HepG2 (cell line): ENCODE measurements around the gene MYCBP2. TPM values are rescaled to one million over a fixed set of nuclear protein-coding genes. Genes with fewer than 3 reads are reported as not detected.

Source experiments
- ATAC-seq: fragments of 200-7000 bp; cut with Tn5 transposase; 3 replicates; pipeline ENCODE4 v1.9.1; 2020; ENCODE audit warnings: mild to moderate bottlenecking, moderate library complexity
- BruUV-seq: library from RNA; stranded (reverse); fragments of 400-500 nt; replicated peaks from 2 replicates; lab custom pipeline; 2021; lab: Mats Ljungman, UMichigan
- CTCF ChIA-PET: fragments of 300-600 bp; formaldehyde crosslinking; extraction: SDS; loops from one replicate; lab custom pipeline; 2021; ENCODE audit warnings: low total read pairs, inconsistent platforms, low intra/inter-chr PET ratio; lab: Yijun Ruan, JAX
- POLR2A ChIA-PET: fragments of 350-600 bp; sonication (Branson Sonifier 250); formaldehyde crosslinking; loops from one replicate; lab custom pipeline; 2020; ENCODE audit warnings: antibody characterized with exemption, inconsistent platforms; lab: Yijun Ruan, JAX
- DNase-seq: peaks from one replicate; pipeline ENCODE4 v3.0.0-alpha.2; 2015; ENCODE audit warnings: low spot score
- FAIRE-seq: peaks from 3 replicates; lab custom pipeline; 2011; peaks lifted over from hg19 to GRCh38; lab: Jason Lieb, UNC
- H2AFZ ChIP-seq: one replicate; pipeline ENCODE4 v1.6.1; 2011; ENCODE audit warnings: low read length, inconsistent platforms
- H3K27ac ChIP-seq: fragments of 300-600 bp; 3 replicates; pipeline ENCODE4 v1.8.0; 2011; ENCODE audit warnings: mixed run types, mild to moderate bottlenecking, mixed read lengths, low read length, inconsistent platforms; ENCODE audit not compliant: insufficient read depth; ENCODE audit errors: extremely low read length
- H3K27me3 ChIP-seq, 2 experiments: fragments of 200-600 bp in 1 of 2; 2 replicates in 1 of 2; 3 replicates in 1 of 2; pipeline versions ENCODE4 v1.6.0 to v1.8.0; 2011; ENCODE audit warnings: low read length in 2 of 2, mild to moderate bottlenecking in 2 of 2, moderate library complexity in 2 of 2, inconsistent platforms in 1 of 2; ENCODE audit not compliant: insufficient read depth in 2 of 2, control insufficient read depth in 1 of 2
- H3K36me3 ChIP-seq, 2 experiments: fragments of 200-600 bp in 1 of 2; replicated peaks in 1 of 2; 2 replicates in 1 of 2; 3 replicates in 1 of 2; pipeline versions ENCODE4 v1.5.1 to v1.8.0; 2011; ENCODE audit warnings: low read length in 2 of 2, inconsistent platforms in 1 of 2; ENCODE audit not compliant: insufficient read depth in 2 of 2, control insufficient read depth in 1 of 2
- H3K4me1 ChIP-seq: 2 replicates; pipeline ENCODE4 v1.5.1; 2012; ENCODE audit warnings: low read length, inconsistent platforms; ENCODE audit not compliant: insufficient read depth
- H3K4me2 ChIP-seq: 2 replicates; pipeline ENCODE4 v1.6.0; 2011; ENCODE audit warnings: low read depth, low read length, inconsistent platforms
- H3K4me3 ChIP-seq, 3 experiments: fragments of 200-600 bp in 1 of 3; sonication (generic), shearing (Covaris generic) in 1 of 3; replicated peaks in 1 of 3; 2 replicates each; pipeline ENCODE4 v1.5.1; 2011 to 2016; ENCODE audit warnings: low read length in 3 of 3, inconsistent platforms in 2 of 3, low read depth in 2 of 3, mild to moderate bottlenecking in 2 of 3, control low read depth in 1 of 3, mixed read lengths in 1 of 3; ENCODE audit not compliant: insufficient read depth in 1 of 3
- H3K79me2 ChIP-seq: one replicate; pipeline ENCODE4 v1.6.1; 2011; ENCODE audit warnings: low read length, inconsistent platforms; ENCODE audit not compliant: insufficient read depth
- H3K9ac ChIP-seq: 2 replicates; pipeline ENCODE4 v1.6.0; 2011; ENCODE audit warnings: mild to moderate bottlenecking, low read depth, low read length, inconsistent platforms; ENCODE audit not compliant: insufficient read depth
- H3K9me3 ChIP-seq: 2 replicates; pipeline ENCODE4 v1.5.1; 2012; ENCODE audit warnings: mild to moderate bottlenecking, low read length
- H4K20me1 ChIP-seq: 2 replicates; pipeline ENCODE4 v1.6.0; 2011; ENCODE audit warnings: inconsistent platforms, mild to moderate bottlenecking, low read length, moderate library complexity; ENCODE audit not compliant: insufficient read depth
- AGO2 ChIP-seq: fragments of 200-400 bp; formaldehyde crosslinking; optimal IDR thresholded peaks from 2 replicates; pipeline ENCODE3; 2017; ENCODE audit warnings: mild to moderate bottlenecking, low read depth, low read length, moderate library complexity
- ARHGAP35 ChIP-seq: sonication (generic); formaldehyde crosslinking; IDR thresholded peaks from 2 replicates; pipeline ENCODE4 v1.9.0; 2022; ENCODE audit warnings: mild to moderate bottlenecking, inconsistent platforms, moderate library complexity, missing genetic modification reagents, borderline replicate concordance
- BRCA1 ChIP-seq: sonication (generic); formaldehyde crosslinking; IDR thresholded peaks from 2 replicates; pipeline ENCODE4 v1.4.0; 2020; ENCODE audit warnings: missing genetic modification reagents
- CEBPG ChIP-seq: IDR thresholded peaks from 2 replicates; pipeline ENCODE4 v1.6.1; 2016
- CENPT ChIP-seq: sonication (generic); formaldehyde crosslinking; IDR thresholded peaks from 2 replicates; pipeline ENCODE4 v1.8.0; 2022; ENCODE audit warnings: low read depth, mild to moderate bottlenecking, moderate library complexity, missing genetic modification reagents
- FOXA1 ChIP-seq, 2 experiments: fragments of 450-650 bp in 1 of 2; sonication (generic) in 1 of 2; formaldehyde crosslinking in 1 of 2; IDR thresholded peaks; 2 replicates each; pipeline versions ENCODE4 v1.4.0 to v1.6.1; 2016 to 2020; ENCODE audit warnings: missing genetic modification reagents in 1 of 2
- FOXJ3 ChIP-seq: sonication (generic); formaldehyde crosslinking; IDR thresholded peaks from 2 replicates; pipeline ENCODE4 v1.4.0; 2020; ENCODE audit warnings: missing genetic modification reagents, mild to moderate bottlenecking, borderline replicate concordance
- GPN1 ChIP-seq: sonication (generic); formaldehyde crosslinking; IDR thresholded peaks from 2 replicates; pipeline ENCODE4 v1.5.1; 2020; ENCODE audit warnings: missing genetic modification reagents, borderline replicate concordance
- ISX ChIP-seq: sonication (generic); formaldehyde crosslinking; conservative IDR thresholded peaks from 2 replicates; pipeline ENCODE4 v1.5.0; 2020; ENCODE audit warnings: missing genetic modification reagents
- KMT2A ChIP-seq: sonication (generic); formaldehyde crosslinking; IDR thresholded peaks from 2 replicates; pipeline ENCODE4 v1.4.0; 2020; ENCODE audit warnings: missing genetic modification reagents
- MAF1 ChIP-seq: sonication (generic); formaldehyde crosslinking; IDR thresholded peaks from 2 replicates; pipeline ENCODE4 v1.5.0; 2020; ENCODE audit warnings: missing genetic modification reagents, borderline replicate concordance
- NCOR1 ChIP-seq: fragments of 200-600 bp; sonication (generic); IDR thresholded peaks from 2 replicates; pipeline ENCODE4 v1.7.0; 2017; ENCODE audit warnings: antibody characterized with exemption, low read length, borderline replicate concordance
- POLR2AphosphoS5 ChIP-seq: IDR thresholded peaks from 2 replicates; pipeline ENCODE4 v1.6.1; 2012; ENCODE audit warnings: low read depth, low read length
- RCOR2 ChIP-seq: IDR thresholded peaks from 2 replicates; pipeline ENCODE4 v1.6.1; 2016; ENCODE audit warnings: missing biosample characterization, missing genetic modification reagents
- RELA ChIP-seq: sonication (generic); formaldehyde crosslinking; IDR thresholded peaks from 2 replicates; pipeline ENCODE4 v1.4.0; 2020; ENCODE audit warnings: missing genetic modification reagents
- RFX3 ChIP-seq: IDR thresholded peaks from 2 replicates; pipeline ENCODE4 v1.6.1; 2016; ENCODE audit warnings: missing biosample characterization, missing genetic modification reagents
- SOX5 ChIP-seq: IDR thresholded peaks from 2 replicates; pipeline ENCODE4 v1.6.1; 2016; ENCODE audit warnings: borderline replicate concordance
- SP5 ChIP-seq: IDR thresholded peaks from 2 replicates; pipeline ENCODE4 v1.6.1; 2016; ENCODE audit warnings: low read depth, borderline replicate concordance
- ZNF138 ChIP-seq: sonication (generic); formaldehyde crosslinking; IDR thresholded peaks from 2 replicates; pipeline ENCODE4 v1.5.0; 2020; ENCODE audit warnings: mild to moderate bottlenecking, low read depth, missing genetic modification reagents
- WGBS: methylation state at CpG from one replicate; pipeline ENCODE4 v1.1.6; 2017; ENCODE audit warnings: low lambda C conversion rate; 5-methylcytosine and 5-hydroxymethylcytosine counted together
- in situ Hi-C: cut with HindIII; loops from 2 replicates; pipeline ENCODE4 v1.10.0; 2017; ENCODE audit warnings: low pct_unique_long_range_greater_than_20kb; ENCODE audit not compliant: extremely low pct_ligation_motif_present
- intact Hi-C: fragments of 100-400 bp; cut with micrococcal nuclease; formaldehyde crosslinking; loops from one replicate; pipeline ENCODE4 v1.10.0; 2022; ENCODE audit not compliant: unreplicated experiment
- polyA plus RNA-seq, 8 experiments: library from polyadenylated mRNA; depleted of rRNA in 3 of 8; stranded (reverse) in 7 of 8; unstranded in 1 of 8; fragments of >200 nt; fragmentation: Illumina TruSeq in 4 of 8; extraction: Trizol in 4 of 8; gene quantifications; 2 replicates each; pipeline versions ENCODE4 v1.2.1 to v1.2.3, GENCODE V29; 2011 to 2016; ENCODE audit warnings: low read depth in 4 of 8, missing spikeins in 1 of 8, mixed read lengths in 1 of 8; ENCODE audit not compliant: insufficient read depth in 1 of 8
- total RNA-seq, 5 experiments: library from RNA; depleted of rRNA; stranded (reverse); fragments of >200 nt; fragmentation: Illumina TruSeq; extraction: Trizol; gene quantifications; 2 replicates each; pipeline ENCODE4 v1.2.3, GENCODE V29; 2016; ENCODE audit warnings: low read depth in 1 of 5
- TF ChIP-seq, protein P1 (sequence below): sonication (generic); formaldehyde crosslinking; IDR thresholded peaks from 2 replicates; pipeline ENCODE4 v1.4.0; 2020; ENCODE audit warnings: mild to moderate bottlenecking, missing genetic modification reagents
- TF ChIP-seq, protein P2 (sequence below): sonication (generic); formaldehyde crosslinking; IDR thresholded peaks from 2 replicates; pipeline ENCODE4 v1.4.0; 2020; ENCODE audit warnings: missing genetic modification reagents
- TF ChIP-seq, protein P3 (sequence below): sonication (generic); formaldehyde crosslinking; IDR thresholded peaks from 2 replicates; pipeline ENCODE4 v1.8.1; 2023; ENCODE audit warnings: mild to moderate bottlenecking, moderate library complexity, missing genetic modification reagents

MYCBP2 gene
- total and polyA plus RNA-seq, 2 of the 13 experiments (the other 11 are each of a cell fraction or from before 2014, with no cell fraction given), result 16.3 to 35.3 TPM

DNA sequence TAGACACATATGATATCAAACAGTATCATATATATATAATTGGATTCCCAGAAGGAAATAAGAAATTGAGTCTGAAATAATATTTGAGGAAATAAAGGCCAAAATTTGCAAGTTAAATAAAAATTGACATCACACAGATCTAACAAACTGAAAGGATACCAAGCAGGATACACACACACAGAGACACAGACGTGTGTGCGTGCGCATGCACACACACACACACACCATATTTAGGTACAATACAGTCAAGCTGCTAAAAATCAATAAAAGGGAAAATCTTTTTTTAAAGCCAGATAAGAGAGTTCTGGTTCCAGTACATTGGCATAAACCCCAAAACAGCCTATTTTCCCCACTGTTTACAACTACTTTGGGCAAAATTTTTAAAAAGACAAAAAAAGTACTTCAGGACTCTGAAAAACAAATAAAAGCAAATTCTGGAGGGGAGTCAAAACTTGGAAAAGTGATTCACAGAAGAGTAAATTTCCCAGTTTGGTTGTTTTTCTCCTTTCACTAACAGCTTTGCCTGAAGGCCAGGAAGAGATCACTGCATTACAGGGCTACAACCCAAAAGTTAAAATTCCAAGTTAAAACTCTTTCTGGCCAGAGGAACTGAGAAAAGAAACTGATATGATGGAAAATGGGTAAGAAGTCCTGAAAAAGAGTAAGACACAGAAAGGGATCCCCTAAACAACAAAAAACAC, 16.2 kb downstream of the MYCBP2 start (continued):
- no peak for TF ChIP-seq CENPT (CRISPR knock-in tag)
- no peak for TF ChIP-seq KMT2A (CRISPR knock-in tag)
- TF ChIP-seq SP5, result no peak
- TF ChIP-seq, protein P1, sequence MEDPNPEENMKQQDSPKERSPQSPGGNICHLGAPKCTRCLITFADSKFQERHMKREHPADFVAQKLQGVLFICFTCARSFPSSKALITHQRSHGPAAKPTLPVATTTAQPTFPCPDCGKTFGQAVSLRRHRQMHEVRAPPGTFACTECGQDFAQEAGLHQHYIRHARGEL (CRISPR knock-in tag), result no peak
- TF ChIP-seq ZNF138, result no peak
- TF ChIP-seq AGO2, result no peak
- TF ChIP-seq GPN1 (CRISPR knock-in tag), result no peak

DNA sequence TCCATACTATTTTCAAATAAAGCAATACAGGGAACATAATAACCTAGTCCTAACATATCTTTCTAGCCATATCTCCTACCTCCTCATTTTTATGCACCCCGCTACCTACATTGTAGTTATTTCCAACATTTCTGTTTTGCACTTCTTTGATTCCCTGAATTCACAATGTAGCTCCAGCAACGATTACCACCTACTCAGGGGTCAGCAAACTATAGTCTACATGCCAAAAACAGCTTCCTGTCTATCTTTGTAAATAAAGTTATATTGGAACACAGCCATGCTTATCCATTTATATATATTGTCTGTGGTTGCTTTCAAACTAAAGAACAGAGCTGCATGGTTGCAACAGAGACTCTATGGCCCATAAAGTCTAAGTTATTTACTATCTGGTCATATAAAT, 16.7 kb downstream of the MYCBP2 start:
- CTCF ChIA-PET, result no interaction called here
- H4K20me1 ChIP-seq, result 0 out of 2 replicates have a peak, but pooled peaks cover 4% of the 10 kb centered on the region
- H3K79me2 ChIP-seq, result peaks cover 72% of the 10 kb centered on the region
- H2AFZ ChIP-seq, result no peak overlapping the region
- no peaks in the 10 kb centered on the region for H3K27me3 ChIP-seq
- no peak overlapping the region for H3K27ac ChIP-seq
- no peak for ATAC-seq
- BruUV-seq, result no TSS peak
- in situ Hi-C loops, result no loop called here
- peaks cover 19% of the 10 kb centered on the region for H3K4me1 ChIP-seq
- H3K36me3 ChIP-seq, result no peaks in the 10 kb centered on the region
- no peak for DNase-seq
- H3K4me3 ChIP-seq, result no peak overlapping the region
- 84% methylated on average over 2 of the region's 2 CpGs for WGBS
- no peak overlapping the region for H3K4me2 ChIP-seq
- POLR2A ChIA-PET, result no interaction called here
- no peak for FAIRE-seq
- no peaks in the 10 kb centered on the region for H3K9me3 ChIP-seq
- H3K9ac ChIP-seq, result no peak overlapping the region
- intact Hi-C loops, result no loop called here
- TF ChIP-seq POLR2AphosphoS5 (no peak), MAF1 (CRISPR knock-in tag) (no peak), RELA (no peak), NCOR1 (no peak), ISX (CRISPR knock-in tag) (no peak), RCOR2 (CRISPR knock-in tag) (no peak), CEBPG (CRISPR knock-in tag) (no peak), BRCA1 (CRISPR knock-in tag) (no peak), RFX3 (no peak), FOXJ3 (CRISPR knock-in tag) (no peak), SOX5 (no peak), FOXA1 (IDR thresholded peaks at IDR 0.05) (no peak), FOXA1 (CRISPR knock-in tag; IDR thresholded peaks at IDR 0.05) (no peak), ARHGAP35 (CRISPR knock-in tag) (no peak)
- TF ChIP-seq, protein P2, sequence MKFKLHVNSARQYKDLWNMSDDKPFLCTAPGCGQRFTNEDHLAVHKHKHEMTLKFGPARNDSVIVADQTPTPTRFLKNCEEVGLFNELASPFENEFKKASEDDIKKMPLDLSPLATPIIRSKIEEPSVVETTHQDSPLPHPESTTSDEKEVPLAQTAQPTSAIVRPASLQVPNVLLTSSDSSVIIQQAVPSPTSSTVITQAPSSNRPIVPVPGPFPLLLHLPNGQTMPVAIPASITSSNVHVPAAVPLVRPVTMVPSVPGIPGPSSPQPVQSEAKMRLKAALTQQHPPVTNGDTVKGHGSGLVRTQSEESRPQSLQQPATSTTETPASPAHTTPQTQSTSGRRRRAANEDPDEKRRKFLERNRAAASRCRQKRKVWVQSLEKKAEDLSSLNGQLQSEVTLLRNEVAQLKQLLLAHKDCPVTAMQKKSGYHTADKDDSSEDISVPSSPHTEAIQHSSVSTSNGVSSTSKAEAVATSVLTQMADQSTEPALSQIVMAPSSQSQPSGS, result no peak
- TF ChIP-seq, protein P3, sequence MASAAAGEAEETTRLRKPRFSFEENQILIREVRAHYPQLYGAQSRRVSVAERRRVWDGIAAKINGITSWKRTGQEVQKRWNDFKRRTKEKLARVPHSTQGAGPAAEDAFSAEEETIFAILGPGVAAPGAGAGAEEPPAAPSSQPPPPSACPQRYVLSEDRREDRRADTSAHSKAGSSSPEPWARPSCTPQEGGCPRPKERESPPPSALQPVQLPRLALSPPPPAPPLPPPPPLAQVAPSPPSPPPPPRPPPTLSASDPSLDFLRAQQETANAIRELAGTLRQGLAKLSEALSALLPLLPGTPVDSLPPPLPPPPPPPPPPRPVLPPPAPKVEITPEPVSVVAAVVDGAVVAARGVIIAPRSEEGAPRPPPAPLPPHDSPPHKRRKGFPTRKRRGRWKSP (CRISPR knock-in tag), result no peak
